Mammary epithelial cell (primary cell): Measurements from ENCODE around the gene CRLF2.

Source experiments
- CTCF ChIP-seq, 2 donors: IDR thresholded peaks in 1 of 2; conservative IDR thresholded peaks in 1 of 2; 2 replicates each; pipeline ENCODE4 v1.5.1; 2011 to 2012; ENCODE audit warnings: inconsistent platforms in 2 of 2, low read length in 2 of 2, mild to moderate bottlenecking in 2 of 2, control low read depth in 1 of 2, low read depth in 1 of 2; ENCODE audit not compliant: insufficient read depth in 1 of 2; ENCODE audit errors: extremely low read depth in 1 of 2
- EZH2 ChIP-seq: IDR thresholded peaks from 2 replicates; pipeline ENCODE4 v1.6.1; 2012; ENCODE audit warnings: low read length, inconsistent platforms, borderline replicate concordance

GRCh38 chrX:1151378-1152077 lies 60.9 kb downstream of the CRLF2 start:
- TF ChIP-seq CTCF (conservative IDR thresholded peaks at IDR 0.05 in 1 of 2, IDR thresholded peaks at IDR 0.05 in 1 of 2; ENCODE audit: extremely low read depth in 1 of 2, insufficient read depth in 1 of 2, low read depth in 1 of 2, low read length in 2 of 2) = no peak
- TF ChIP-seq EZH2 = no peak
